Stomach smooth muscle (tissue), 2 donors: ENCODE results near the gene VWA3B.
"Not testable (repeated sequence)": the region's sequence is repeated elsewhere in the genome, so short reads cannot be mapped to it uniquely, and the experiment has no call there.

Source experiments
- H3K27ac ChIP-seq: one replicate; pipeline ENCODE4 v1.7.0; 2013; ENCODE audit warnings: mild to moderate bottlenecking, low read length, inconsistent platforms
- H3K27me3 ChIP-seq, 2 donors: one replicate each; pipeline ENCODE4 v1.7.0; 2013; ENCODE audit warnings: low read length in 2 of 2; ENCODE audit not compliant: insufficient read depth in 2 of 2, control insufficient read depth in 1 of 2
- H3K36me3 ChIP-seq, 2 donors: one replicate each; pipeline ENCODE4 v1.7.0; 2013; ENCODE audit warnings: low read length in 2 of 2; ENCODE audit not compliant: control insufficient read depth in 2 of 2, insufficient read depth in 2 of 2
- H3K4me1 ChIP-seq: one replicate; pipeline ENCODE4 v1.7.0; 2013; ENCODE audit warnings: low read length; ENCODE audit not compliant: control insufficient read depth, insufficient read depth
- H3K4me3 ChIP-seq, 2 donors: one replicate each; pipeline ENCODE4 v1.7.0; 2013; ENCODE audit warnings: low read length in 2 of 2
- H3K9ac ChIP-seq, 2 donors: one replicate each; pipeline ENCODE4 v1.7.0; 2013; ENCODE audit warnings: low read length in 2 of 2, mild to moderate bottlenecking in 1 of 2
- H3K9me3 ChIP-seq, 2 donors: one replicate each; pipeline ENCODE4 v1.7.0; 2013; ENCODE audit warnings: low read length in 2 of 2; ENCODE audit not compliant: control insufficient read depth in 2 of 2
- donor health status: healthy.
- donor health status: Pancreatic carcinoma.

The VWA3B gene

GRCh38 chr2:98134172-98135005 is 47.4 kb downstream of the VWA3B start:
- Histone ChIP-seq H3K36me3 (no peaks in the 10 kb centered on the region), H3K9me3 (no peaks in the 10 kb centered on the region), H3K9ac (no peak overlapping the region), H3K4me1 (no peaks in the 10 kb centered on the region), H3K27ac (no peak overlapping the region), H3K27me3 (no peaks in the 10 kb centered on the region), H3K4me3 (no peak overlapping the region)

- Histone ChIP-seq H3K27me3 (no peaks in the 10 kb centered on the region), H3K9ac (no peak overlapping the region), H3K4me3 (no peak overlapping the region), H3K27ac (no peak overlapping the region), H3K36me3 (no peaks in the 10 kb centered on the region), H3K4me1 (no peaks in the 10 kb centered on the region), H3K9me3 (no peaks in the 10 kb centered on the region)
These were observed 50.2 kb downstream of the VWA3B start for GRCh38 chr2:98137196-98137595.

- H3K36me3 ChIP-seq, H3K27ac ChIP-seq, H3K4me1 ChIP-seq, H3K9ac ChIP-seq, H3K4me3 ChIP-seq, H3K27me3 ChIP-seq, H3K9me3 ChIP-seq: not testable (repeated sequence)
These were observed 52.0 kb downstream of the VWA3B start for GRCh38 chr2:98138978-98139377.

- Histone ChIP-seq H3K4me3 (no peak overlapping the region), H3K9ac (no peak overlapping the region), H3K36me3 (no peaks in the 10 kb centered on the region), H3K9me3 (no peaks in the 10 kb centered on the region), H3K27me3 (no peaks in the 10 kb centered on the region), H3K4me1 (no peaks in the 10 kb centered on the region), H3K27ac (no peak overlapping the region)
These were observed 53.2 kb downstream of the VWA3B start for GRCh38 chr2:98140210-98140609.

- Histone ChIP-seq H3K27ac (no peak overlapping the region), H3K9me3 (no peaks in the 10 kb centered on the region), H3K9ac (no peak overlapping the region), H3K36me3 (no peaks in the 10 kb centered on the region), H3K4me1 (no peaks in the 10 kb centered on the region), H3K27me3 (no peaks in the 10 kb centered on the region), H3K4me3 (no peak overlapping the region)
These were observed 55.3 kb downstream of the VWA3B start for GRCh38 chr2:98142106-98142791.

- H3K4me1 ChIP-seq: no peaks in the 10 kb centered on the region
- no peak overlapping the region for H3K4me3 ChIP-seq
- H3K9ac ChIP-seq: no peak overlapping the region
- H3K9me3 ChIP-seq: no peaks in the 10 kb centered on the region
- H3K27ac ChIP-seq: no peak overlapping the region
- no peaks in the 10 kb centered on the region for H3K27me3 ChIP-seq
- H3K36me3 ChIP-seq: no peaks in the 10 kb centered on the region
These were observed 58.1 kb downstream of the VWA3B start for GRCh38 chr2:98145070-98145469.

- H3K27ac ChIP-seq, H3K27me3 ChIP-seq, H3K9me3 ChIP-seq, H3K9ac ChIP-seq, H3K4me3 ChIP-seq, H3K4me1 ChIP-seq, H3K36me3 ChIP-seq: not testable (repeated sequence)
These were observed 60.9 kb downstream of the VWA3B start for GRCh38 chr2:98147900-98148299.

GRCh38 chr2:98148595-98149332 is 61.8 kb downstream of the VWA3B start:
- Histone ChIP-seq H3K27me3 (no peaks in the 10 kb centered on the region), H3K9ac (no peak overlapping the region), H3K9me3 (no peaks in the 10 kb centered on the region), H3K27ac (no peak overlapping the region), H3K4me3 (peak overlapping the region; percentile 49 to 69), H3K36me3 (no peaks in the 10 kb centered on the region), H3K4me1 (peaks cover 2% of the 10 kb centered on the region)

- Histone ChIP-seq H3K9ac (no peak overlapping the region), H3K4me3 (peak overlapping the region; percentile 49 to 69), H3K27ac (no peak overlapping the region), H3K4me1 (peaks cover 2% of the 10 kb centered on the region), H3K36me3 (no peaks in the 10 kb centered on the region), H3K9me3 (no peaks in the 10 kb centered on the region), H3K27me3 (no peaks in the 10 kb centered on the region)
These were observed 62.3 kb downstream of the VWA3B start for GRCh38 chr2:98149333-98149697.

GRCh38 chr2:98153481-98153880 is 66.5 kb downstream of the VWA3B start:
- Histone ChIP-seq H3K9ac (no peak overlapping the region), H3K27ac (no peak overlapping the region), H3K4me3 (no peak overlapping the region), H3K36me3 (no peaks in the 10 kb centered on the region), H3K9me3 (no peaks in the 10 kb centered on the region), H3K27me3 (no peaks in the 10 kb centered on the region), H3K4me1 (peaks cover 12% of the 10 kb centered on the region)
